ENCODE measurements around the gene HIBADH. TPM values are rescaled to one million over a fixed set of nuclear protein-coding genes. Genes with fewer than 3 reads are reported as not detected.
"Not testable (repeated sequence)": the region's sequence is repeated elsewhere in the genome, so short reads cannot be mapped to it uniquely, and the experiment has no call there.

Gene HIBADH
- total RNA-seq, 4 donors from 2014 or later = 42.2 to 56.4 (median 49.0) TPM

DNA sequence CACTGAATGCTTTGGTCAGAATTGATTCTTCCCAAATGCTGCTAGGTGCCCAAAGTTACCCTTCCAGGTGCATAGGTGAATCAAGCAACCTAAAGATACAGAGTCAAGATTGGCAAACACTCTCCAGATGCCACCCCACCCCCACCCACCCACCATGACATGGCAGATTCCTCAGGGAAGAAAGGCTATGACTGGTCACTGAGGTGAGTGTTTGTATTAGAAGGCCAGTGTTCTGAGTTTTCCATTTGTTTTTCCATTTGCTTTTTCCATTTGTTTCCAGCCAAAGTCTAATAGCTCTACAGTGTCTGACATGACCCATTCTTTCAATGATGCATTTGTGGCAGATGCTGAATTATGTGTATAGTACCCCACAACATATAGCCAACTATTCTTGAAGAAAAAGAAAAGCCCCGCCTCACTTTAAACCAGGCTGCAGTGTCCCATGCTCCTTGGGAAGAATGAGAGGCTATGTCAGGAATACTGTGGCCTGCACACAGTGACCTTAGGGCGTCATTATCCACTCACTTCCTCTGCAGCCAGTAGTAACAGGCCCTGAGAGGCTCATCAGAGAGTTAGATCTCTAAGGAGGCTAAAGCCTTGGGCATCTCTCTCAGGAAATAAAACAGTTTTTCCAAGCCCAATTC is 16.1 kb upstream of the HIBADH start:
- Histone ChIP-seq H3K4me3 (no peak overlapping the region), H3K36me3 (no peaks in the 10 kb centered on the region), H3K4me1 (peaks cover 0 to 8% of the 10 kb centered on the region in 2 donors), H3K27ac (peak overlapping the region in 2 of 4 donors; percentile 2 to 6), H3K9me3 (no peaks in the 10 kb centered on the region), H3K27me3 (no peaks in the 10 kb centered on the region)
- TF ChIP-seq, protein P1, sequence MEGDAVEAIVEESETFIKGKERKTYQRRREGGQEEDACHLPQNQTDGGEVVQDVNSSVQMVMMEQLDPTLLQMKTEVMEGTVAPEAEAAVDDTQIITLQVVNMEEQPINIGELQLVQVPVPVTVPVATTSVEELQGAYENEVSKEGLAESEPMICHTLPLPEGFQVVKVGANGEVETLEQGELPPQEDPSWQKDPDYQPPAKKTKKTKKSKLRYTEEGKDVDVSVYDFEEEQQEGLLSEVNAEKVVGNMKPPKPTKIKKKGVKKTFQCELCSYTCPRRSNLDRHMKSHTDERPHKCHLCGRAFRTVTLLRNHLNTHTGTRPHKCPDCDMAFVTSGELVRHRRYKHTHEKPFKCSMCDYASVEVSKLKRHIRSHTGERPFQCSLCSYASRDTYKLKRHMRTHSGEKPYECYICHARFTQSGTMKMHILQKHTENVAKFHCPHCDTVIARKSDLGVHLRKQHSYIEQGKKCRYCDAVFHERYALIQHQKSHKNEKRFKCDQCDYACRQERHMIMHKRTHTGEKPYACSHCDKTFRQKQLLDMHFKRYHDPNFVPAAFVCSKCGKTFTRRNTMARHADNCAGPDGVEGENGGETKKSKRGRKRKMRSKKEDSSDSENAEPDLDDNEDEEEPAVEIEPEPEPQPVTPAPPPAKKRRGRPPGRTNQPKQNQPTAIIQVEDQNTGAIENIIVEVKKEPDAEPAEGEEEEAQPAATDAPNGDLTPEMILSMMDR (IDR thresholded peaks at IDR 0.05 in 4 of 5, conservative IDR thresholded peaks at IDR 0.05 in 1 of 5) = no peak
- ATAC-seq = no peak
- intact Hi-C loops (cut with DNase I; ENCODE audit: low total_unique reads) (no loop called here), in situ Hi-C loops (cut with MboI; ENCODE audit: low sequenced_read_pairs in 4 of 4) (loop anchor here in 1 of 4 donors (10.0 kb wide), 1 partner anchor 56 kb away; no protein-coding TSS in a partner anchor)
- DNase-seq = no peak

DNA sequence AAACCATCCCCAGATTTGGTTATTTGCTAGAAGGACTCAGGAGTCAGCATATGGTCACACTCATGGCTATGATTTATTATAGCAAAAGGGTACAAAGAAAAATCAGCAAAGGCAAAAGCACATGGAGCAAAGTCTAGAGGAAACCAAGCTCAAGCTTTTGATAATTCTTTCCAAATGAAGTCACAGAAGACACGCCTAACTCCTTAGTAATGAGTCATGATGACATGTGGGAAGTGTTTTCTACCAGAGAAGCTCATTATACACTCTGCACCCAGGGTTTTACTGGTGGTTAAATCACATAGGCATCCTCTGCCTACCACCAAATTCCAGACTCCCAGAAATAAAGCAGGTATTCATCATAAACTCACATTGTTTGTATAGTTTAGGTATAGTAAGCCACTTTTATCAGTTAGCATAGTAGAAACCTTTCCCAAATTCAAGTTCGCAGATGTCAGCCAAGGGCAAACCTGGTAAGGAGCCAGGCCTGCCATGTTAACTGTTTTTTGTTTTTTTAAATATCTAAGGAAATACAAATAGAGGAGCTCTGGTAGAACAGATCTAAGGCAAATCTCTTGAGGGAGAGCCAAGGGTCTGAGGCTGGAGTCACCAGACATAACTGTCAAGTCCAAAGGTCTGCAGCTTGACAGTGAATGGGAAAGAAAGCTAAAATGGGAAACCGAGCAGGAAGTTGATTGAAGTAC is 15.4 kb upstream of the HIBADH start:
- no peaks in the 10 kb centered on the region for H3K27me3 ChIP-seq
- DNase-seq = no peak

DNA sequence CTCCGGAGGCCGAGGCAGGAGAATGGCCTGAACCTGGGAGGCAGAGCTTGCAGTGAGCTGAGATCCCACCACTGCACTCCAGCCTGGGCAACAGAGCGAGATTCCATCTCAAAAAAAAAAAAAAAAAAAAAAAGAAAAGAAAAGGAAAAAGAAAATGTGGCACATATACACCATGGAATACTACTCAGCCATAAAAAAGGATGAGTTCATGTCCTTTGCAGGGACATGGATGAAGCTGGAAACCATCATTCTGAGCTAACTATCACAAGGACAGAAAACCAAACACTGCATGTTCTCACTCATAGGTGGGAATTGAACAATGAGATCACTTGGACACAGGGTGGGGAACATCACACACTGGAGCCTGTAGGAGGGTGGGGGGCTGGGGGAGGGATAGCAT is 11.4 kb upstream of the HIBADH start:
- in situ Hi-C loops (cut with MboI; ENCODE audit: low sequenced_read_pairs in 4 of 4) = loop anchor here in 1 of 4 donors (10.0 kb wide), 1 partner anchor 61 kb away; no protein-coding TSS in a partner anchor
- DNase-seq; ATAC-seq; H3K36me3 ChIP-seq; H3K4me1 ChIP-seq; H3K27ac ChIP-seq; intact Hi-C loops (cut with DNase I; ENCODE audit: low total_unique reads); H3K27me3 ChIP-seq; H3K4me3 ChIP-seq; H3K9me3 ChIP-seq: not testable (repeated sequence)

More for the DNA sequence above, 15.4 kb upstream of the HIBADH start:
- in situ Hi-C loops (cut with MboI; ENCODE audit: low sequenced_read_pairs in 4 of 4) (loop anchor here in 1 of 4 donors (10.0 kb wide), 1 partner anchor 57 kb away; no protein-coding TSS in a partner anchor), intact Hi-C loops (cut with DNase I; ENCODE audit: low total_unique reads) (no loop called here)
- Histone ChIP-seq H3K9me3 (no peaks in the 10 kb centered on the region), H3K36me3 (no peaks in the 10 kb centered on the region), H3K27ac (peak overlapping the region in 2 of 4 donors; percentile 2 to 6), H3K4me3 (no peak overlapping the region), H3K4me1 (peaks cover 0 to 8% of the 10 kb centered on the region in 2 donors)
- peak; percentile 48 to 68 for ATAC-seq
- TF ChIP-seq POLR2A (IDR thresholded peaks at IDR 0.05) = no peak
- TF ChIP-seq, protein P1 (IDR thresholded peaks at IDR 0.05 in 4 of 5, conservative IDR thresholded peaks at IDR 0.05 in 1 of 5) = no peak

DNA sequence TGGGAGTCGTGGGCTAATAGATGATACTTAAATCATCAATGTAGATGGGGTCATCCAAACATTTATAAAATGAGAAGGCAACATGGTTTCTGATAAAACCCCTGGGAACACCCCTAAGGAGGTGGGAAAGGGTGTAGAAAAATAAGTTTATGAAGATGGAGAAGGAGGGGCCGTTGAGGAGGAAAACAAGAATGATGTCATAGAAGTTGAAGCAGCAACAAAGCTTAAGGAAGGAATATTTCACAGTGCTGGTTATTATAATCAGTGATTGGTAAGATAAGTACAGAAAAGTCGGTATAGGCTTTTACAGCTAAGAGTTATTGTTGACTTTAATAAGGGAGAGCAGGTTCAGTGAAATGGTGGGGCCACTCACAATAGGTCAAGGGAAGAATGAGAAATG is 9.0 kb upstream of the HIBADH start:
- Histone ChIP-seq H3K4me3 (no peak overlapping the region), H3K9me3 (no peaks in the 10 kb centered on the region), H3K27me3 (no peaks in the 10 kb centered on the region), H3K27ac (no peak overlapping the region), H3K36me3 (no peaks in the 10 kb centered on the region), H3K4me1 (no peaks in the 10 kb centered on the region)
- intact Hi-C loops (cut with DNase I; ENCODE audit: low total_unique reads) = no loop called here
- no peak for TF ChIP-seq POLR2A (IDR thresholded peaks at IDR 0.05)
- in situ Hi-C loops (cut with MboI; ENCODE audit: low sequenced_read_pairs in 4 of 4) = loop anchor here in 1 of 4 donors (10.0 kb wide), 1 partner anchor 63 kb away; no protein-coding TSS in a partner anchor
- DNase-seq (no peak), ATAC-seq (no peak)

DNA sequence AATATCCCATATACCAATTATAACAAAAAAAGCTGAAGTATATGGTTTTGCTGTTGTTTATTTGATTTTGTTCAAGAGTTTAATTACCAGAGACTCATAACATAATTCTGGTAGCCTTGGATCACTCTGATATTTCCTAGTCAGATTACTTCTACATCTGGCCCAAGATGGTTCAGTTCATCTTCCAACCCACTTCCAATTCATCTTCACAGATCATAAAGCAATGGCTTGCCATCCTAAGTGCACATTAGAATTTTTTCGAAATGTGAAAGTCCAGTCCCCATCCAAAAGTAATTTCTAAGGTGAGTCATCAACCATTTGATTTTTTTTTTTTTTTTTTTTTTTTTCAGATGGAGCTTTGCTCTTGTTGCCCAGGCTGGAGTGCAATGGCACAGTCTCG is 8.0 kb upstream of the HIBADH start:
- H3K9me3 ChIP-seq = no peaks in the 10 kb centered on the region
- no peaks in the 10 kb centered on the region for H3K27me3 ChIP-seq
- H3K4me3 ChIP-seq = no peak overlapping the region
- H3K27ac ChIP-seq = no peak overlapping the region
- TF ChIP-seq, protein P1 (IDR thresholded peaks at IDR 0.05 in 4 of 5, conservative IDR thresholded peaks at IDR 0.05 in 1 of 5) = no peak
- TF ChIP-seq POLR2A (IDR thresholded peaks at IDR 0.05) = no peak
- in situ Hi-C loops (cut with MboI; ENCODE audit: low sequenced_read_pairs in 4 of 4) = loop anchor here in 1 of 4 donors (10.0 kb wide), 1 partner anchor 64 kb away; no protein-coding TSS in a partner anchor
- H3K36me3 ChIP-seq = no peaks in the 10 kb centered on the region
- intact Hi-C loops (cut with DNase I; ENCODE audit: low total_unique reads) = no loop called here
- ATAC-seq = no peak
- no peaks in the 10 kb centered on the region for H3K4me1 ChIP-seq
- no peak for DNase-seq

Data from gastrocnemius medialis (tissue), 4 donors.